ENCODE data around the gene TADA3. TPM values are rescaled to one million over a fixed set of nuclear protein-coding genes. Genes with fewer than 3 reads are reported as not detected.

TADA3 gene
- total and polyA plus RNA-seq, 2 experiments from 2014 or later: 29.1 to 61.7 TPM

- TF ChIP-seq ZNF462 (CRISPR knock-in tag; IDR thresholded peaks at IDR 0.05) (no peak), POLR2AphosphoS5 (IDR thresholded peaks at IDR 0.05; ENCODE audit: low read depth) (no peak), REST (IDR thresholded peaks at IDR 0.05; ENCODE audit: unreplicated experiment) (no peak), NANOG (IDR thresholded peaks at IDR 0.05; ENCODE audit: borderline replicate concordance) (no peak), JUNB (IDR thresholded peaks at IDR 0.05; ENCODE audit: unreplicated experiment) (no peak), ZNF114 (CRISPR knock-in tag; IDR thresholded peaks at IDR 0.05) (no peak), CTCF (conservative IDR thresholded peaks at IDR 0.05; ENCODE audit: low read depth in 2 of 2) (no peak), EZH2 (IDR thresholded peaks at IDR 0.05; ENCODE audit: low read depth, unreplicated experiment) (no peak)
Measured at GRCh38 chr3:9750556-9751411, 41.5 kb downstream of the TADA3 start (continued).

All from GM23338 (cell line).